Measurements from ENCODE around the gene NBEAL1.

DNA sequence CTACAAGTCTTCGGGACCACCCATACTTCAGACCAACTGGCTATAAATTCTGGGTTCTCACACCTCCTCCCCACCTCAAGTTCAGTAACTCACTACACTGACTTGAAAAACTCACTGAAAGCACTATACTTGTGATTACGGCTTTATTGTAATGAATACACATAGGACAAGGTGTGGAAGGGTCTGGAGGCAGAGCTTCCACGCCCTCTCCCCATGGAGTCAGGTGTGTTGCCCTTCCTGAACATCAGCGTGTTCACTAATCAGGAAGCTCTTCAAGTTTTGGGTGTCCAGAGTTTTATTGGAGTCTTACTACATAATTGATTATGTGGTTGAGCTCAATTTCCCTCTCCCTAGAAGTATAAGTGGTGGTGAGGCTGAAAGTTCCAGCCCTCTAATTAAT, 27.5 kb downstream of the NBEAL1 start:
- TF ChIP-seq, protein P1, sequence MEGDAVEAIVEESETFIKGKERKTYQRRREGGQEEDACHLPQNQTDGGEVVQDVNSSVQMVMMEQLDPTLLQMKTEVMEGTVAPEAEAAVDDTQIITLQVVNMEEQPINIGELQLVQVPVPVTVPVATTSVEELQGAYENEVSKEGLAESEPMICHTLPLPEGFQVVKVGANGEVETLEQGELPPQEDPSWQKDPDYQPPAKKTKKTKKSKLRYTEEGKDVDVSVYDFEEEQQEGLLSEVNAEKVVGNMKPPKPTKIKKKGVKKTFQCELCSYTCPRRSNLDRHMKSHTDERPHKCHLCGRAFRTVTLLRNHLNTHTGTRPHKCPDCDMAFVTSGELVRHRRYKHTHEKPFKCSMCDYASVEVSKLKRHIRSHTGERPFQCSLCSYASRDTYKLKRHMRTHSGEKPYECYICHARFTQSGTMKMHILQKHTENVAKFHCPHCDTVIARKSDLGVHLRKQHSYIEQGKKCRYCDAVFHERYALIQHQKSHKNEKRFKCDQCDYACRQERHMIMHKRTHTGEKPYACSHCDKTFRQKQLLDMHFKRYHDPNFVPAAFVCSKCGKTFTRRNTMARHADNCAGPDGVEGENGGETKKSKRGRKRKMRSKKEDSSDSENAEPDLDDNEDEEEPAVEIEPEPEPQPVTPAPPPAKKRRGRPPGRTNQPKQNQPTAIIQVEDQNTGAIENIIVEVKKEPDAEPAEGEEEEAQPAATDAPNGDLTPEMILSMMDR (IDR thresholded peaks at IDR 0.05): no peak
- TF ChIP-seq POLR2A (IDR thresholded peaks at IDR 0.05): no peak

Measured in esophagus squamous epithelium (tissue), 4 donors.